Uterus (tissue), 2 donors: Measurements from ENCODE around the gene PRKCE.

Experiments
- CTCF ChIP-seq, 4 experiments: fragments of 200-600 bp in 2 of 4; fragments of 450-650 bp in 2 of 4; sonication (generic) in 2 of 4; IDR thresholded peaks; one replicate each; pipeline ENCODE4 v1.5.1; 2016 to 2019; ENCODE audit warnings: antibody characterized with exemption in 4 of 4, mild to moderate bottlenecking in 2 of 4, moderate library complexity in 1 of 4
- POLR2A ChIP-seq, 2 donors: fragments of 450-650 bp; IDR thresholded peaks; one replicate each; pipeline ENCODE4 v1.6.1; 2016; ENCODE audit warnings: antibody characterized with exemption in 2 of 2, mild to moderate bottlenecking in 1 of 2, moderate library complexity in 1 of 2

DNA sequence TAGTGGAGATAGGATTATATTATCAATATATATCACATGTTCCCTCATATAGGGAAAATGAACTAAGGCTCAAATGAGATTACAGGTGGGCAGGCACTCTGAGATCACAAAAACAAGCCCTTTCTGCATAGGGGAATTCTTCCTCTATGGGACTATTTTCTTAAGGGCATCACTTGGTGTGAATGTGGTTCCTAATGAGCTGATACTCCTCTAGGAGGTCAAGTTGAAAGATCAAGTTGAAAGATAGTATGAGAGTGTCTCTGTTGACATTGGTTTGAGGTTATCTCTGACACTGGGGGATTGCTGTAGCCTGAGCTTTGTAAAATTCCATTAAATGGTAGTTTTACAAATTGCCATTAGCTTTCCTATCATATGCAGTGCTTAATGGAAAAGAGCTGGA lies 270.4 kb downstream of the PRKCE start:
- no peak for TF ChIP-seq CTCF (IDR thresholded peaks at IDR 0.05)
- TF ChIP-seq POLR2A (IDR thresholded peaks at IDR 0.05), result no peak
